NCI-H524 (cell line): ENCODE results near the gene APC.

Experiments used
- DNase-seq, 2 experiments: peaks; one replicate each; lab custom pipeline; 2025; lab: John Stamatoyannopoulos, UW

Gene APC

DNA sequence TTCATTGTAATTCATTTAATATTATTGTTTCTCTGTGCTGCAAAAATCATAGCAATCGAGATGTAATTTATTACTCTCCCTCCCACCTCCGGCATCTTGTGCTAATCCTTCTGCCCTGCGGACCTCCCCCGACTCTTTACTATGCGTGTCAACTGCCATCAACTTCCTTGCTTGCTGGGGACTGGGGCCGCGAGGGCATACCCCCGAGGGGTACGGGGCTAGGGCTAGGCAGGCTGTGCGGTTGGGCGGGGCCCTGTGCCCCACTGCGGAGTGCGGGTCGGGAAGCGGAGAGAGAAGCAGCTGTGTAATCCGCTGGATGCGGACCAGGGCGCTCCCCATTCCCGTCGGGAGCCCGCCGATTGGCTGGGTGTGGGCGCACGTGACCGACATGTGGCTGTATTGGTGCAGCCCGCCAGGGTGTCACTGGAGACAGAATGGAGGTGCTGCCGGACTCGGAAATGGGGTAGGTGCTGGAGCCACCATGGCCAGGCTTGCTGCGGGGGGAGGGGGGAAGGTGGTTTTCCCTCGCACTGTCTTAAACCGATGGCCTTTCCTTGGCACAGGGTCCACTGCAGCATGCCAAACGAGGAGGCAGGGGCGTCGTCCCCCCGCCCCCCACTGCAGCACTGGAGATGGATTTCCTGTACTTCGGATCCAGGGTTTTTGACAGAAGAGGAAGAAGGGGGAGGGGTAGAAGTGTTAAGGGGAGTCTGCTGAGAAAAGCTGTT, at the start of gene APC:
APC (plus strand) TSS at position 423 of the 728 bp plus-strand sequence. CDS start 17,006 bp downstream, outside the sequence.
- peak; percentile 86 to 90 for DNase-seq

DNA sequence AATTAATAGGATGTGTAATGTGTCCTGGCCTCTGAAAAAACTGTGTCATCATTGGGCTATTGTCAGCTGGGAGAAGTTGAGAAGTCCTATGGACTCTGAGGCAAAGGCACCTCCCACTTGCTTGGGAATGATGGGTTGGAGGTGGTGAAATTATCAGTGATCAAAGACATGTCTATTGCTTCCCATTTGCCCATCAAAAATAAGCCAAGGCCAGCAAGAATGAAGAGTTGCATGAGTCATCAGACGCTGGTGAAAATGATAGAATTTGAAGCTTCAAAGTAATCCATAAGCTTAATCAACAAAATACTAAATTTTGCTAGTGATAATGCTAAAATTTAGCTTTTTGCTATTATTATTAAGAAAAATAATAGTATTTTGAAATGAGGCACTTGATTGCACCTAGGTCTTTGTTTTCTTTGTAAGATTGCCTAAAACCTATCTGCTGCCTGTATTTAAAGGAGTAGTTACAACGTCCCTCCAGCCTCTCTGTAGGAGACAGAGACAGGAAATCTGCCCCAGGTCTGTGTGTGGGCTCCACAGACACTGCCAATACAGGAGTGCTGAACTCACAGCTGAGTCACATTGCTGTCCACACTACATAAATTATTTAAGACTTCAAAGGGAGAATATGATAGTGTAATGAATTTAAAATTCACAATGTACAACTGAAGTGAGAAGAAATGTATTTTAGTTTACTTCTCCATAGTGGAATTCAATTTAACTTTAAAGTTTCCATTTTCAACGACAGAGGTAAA, 48.4 kb upstream of the APC start:
- no peak for DNase-seq

DNA sequence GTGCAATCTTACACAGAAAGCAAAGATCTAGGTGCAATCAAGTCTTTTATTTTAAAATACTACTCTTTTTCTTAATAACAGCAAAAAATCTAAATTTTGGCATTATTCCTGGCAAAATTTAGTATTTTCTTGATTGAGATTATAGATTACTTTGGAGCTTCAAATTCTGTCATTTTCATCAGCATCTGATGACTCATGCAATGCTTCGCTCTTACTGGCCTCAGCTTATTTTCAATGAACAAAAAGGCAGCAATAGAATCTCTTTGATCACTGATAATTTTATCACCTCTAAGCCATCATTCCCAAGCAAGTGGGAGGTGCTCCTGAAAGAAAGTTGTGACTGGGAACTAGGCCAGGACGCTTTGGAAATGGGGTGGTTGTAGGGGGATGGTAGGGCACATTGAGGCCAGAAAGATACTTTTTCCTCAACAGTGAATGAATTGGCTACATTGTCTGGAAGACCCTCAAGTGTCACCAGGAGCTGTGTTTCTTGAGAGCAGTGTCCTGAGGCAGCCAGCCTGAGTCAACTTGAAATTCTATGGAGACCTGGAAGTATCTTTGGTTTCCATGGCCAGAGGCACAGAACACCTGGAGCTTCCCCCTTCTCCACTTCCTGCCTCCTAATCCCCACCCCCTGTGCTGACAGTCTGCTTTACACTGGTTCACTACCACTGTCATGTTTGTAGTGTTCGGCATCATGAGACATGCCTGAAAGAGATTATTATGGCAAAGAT, 46.9 kb upstream of the APC start:
- DNase-seq: no peak

- DNase-seq: no peak
Measured at GRCh38 chr5:112691339-112691680, 46.4 kb upstream of the APC start.

DNA sequence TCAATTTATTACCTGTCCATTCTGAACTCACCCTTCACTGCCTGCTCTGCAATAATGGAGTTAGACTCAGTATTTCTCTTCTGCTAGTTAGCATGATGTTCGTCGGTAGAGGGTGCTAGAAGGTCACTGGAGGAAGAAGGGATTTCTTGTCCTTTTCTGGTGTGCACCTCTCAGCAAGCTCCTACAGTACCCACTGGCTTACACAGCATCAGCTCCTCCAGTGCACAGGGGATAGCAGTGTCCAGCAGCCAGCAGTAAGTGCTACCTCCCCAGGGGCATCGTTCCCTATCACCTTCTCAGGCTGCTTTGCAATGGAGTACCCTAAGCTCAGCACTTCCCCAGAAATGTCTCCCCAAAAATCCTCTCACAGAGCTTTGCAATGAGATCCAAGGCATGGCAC, 45.9 kb upstream of the APC start:
- DNase-seq: no peak

DNA sequence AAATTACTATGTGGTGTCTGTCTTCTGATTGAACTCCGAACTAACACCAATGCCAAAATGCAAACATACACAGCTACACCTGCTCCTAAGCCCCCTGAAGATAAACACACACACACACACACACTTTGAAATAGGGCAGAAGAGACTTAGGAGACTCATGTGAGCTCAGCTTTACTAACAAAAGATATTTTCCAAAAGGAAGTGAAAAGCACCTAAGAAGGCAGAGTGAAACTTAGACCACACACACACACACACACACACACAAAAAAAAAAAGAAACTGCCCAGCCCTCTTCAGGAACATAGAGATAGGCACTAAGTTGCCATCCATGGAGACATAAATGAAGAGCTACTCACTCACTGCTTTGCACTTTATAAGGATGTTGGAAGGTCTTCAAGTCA, 45.2 kb upstream of the APC start:
- no peak for DNase-seq

DNA sequence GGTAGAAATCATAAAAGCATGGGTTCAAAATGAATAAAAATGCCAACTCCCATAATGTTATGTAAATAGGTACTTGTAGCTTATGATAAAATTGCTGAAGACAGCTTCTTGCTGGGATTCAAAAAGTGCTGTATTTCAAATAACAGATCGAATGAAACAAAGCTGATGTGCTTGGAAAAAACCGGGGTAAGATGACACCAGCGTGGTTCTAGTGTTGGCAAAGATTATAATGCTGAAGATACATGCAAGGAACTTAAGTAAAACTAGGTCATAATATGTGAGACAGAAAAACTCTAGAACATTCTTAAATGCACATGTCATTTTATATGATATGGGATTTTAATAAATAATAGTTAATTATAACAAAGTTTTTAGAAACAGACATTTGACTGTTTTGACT, 44.4 kb upstream of the APC start:
- no peak for DNase-seq

DNA sequence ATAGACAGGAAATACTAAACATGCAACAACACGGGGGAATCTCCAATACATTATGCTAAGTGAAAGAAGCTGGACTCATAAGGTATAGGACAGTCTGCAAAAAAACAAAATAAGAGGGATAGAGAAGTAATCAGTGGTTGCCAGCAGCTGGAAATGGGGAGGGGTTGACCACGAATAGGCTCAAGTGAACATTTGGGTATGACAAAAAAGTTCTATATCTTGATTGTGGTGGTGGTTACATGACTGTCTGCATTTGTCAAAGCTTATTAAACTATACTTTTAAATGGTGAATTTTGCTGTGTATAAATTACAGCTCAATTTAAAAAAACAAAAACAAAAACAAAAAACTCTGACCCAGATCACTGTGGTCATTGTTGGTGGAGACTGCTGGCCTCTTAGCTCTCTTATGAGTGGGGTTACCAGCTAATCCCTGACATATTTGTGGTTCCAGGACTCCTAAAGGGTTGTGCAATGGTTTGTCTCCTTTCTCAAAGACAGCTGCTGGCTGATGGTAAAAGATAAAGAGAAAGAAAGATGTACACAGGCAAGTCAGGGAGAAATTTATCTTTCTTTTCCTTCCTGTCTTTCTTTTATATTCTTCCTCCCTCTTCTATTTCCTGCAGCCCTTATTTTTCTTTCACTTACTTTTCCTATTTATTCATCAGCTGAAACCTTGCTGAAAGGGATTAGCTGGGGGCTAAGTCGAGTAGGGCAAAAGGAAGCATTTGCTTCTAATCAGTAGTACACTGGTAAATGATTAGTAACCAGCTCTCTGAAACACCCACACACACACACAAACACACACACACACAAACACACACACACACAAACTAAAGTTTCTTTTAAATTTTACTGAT, 42.6 kb upstream of the APC start:
- DNase-seq: peak in 1 of 2 experiments; percentile 1

GRCh38 chr5:112696786-112697185, 40.9 kb upstream of the APC start:
- DNase-seq: peak; percentile 75 to 82

DNA sequence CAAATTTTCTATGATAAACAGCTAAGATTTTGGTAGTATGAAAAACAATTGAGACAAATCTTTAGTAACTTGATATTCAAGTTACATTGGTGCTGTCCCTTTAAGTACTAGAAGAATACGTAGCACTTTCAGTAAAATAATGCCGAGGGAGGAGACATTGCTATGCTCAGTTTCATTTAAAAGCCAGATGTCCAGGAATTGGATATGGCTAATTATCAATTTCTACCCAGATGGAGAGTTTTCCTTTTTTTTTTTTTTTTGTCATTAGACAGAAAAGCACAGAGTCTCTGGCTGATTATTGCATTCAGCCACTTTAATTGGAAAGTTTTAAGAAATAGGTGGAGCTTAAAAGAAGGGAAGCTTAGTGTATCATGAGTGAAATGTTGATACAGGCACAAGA, 40.4 kb upstream of the APC start:
- DNase-seq: peak; percentile 53 to 85

DNA sequence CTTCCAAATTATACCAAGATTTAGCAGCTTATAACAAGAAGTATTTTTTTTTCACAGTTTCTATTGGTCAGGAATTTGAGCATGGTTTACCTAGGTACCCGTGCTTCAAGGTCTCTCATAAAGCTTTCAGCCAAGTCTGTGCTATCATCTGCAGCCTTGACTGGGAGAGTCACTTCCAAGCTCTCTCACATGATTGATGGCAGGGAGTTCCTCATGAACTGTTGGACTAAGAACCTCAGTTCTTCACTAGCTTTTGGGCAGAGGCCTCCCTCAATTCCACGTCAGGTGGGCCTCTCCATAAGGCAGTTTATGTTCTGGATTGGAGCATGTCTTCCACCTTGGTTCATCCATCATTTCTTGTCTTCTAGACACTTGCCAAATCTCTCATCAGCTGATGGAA, 39.9 kb upstream of the APC start:
- DNase-seq: no peak

DNA sequence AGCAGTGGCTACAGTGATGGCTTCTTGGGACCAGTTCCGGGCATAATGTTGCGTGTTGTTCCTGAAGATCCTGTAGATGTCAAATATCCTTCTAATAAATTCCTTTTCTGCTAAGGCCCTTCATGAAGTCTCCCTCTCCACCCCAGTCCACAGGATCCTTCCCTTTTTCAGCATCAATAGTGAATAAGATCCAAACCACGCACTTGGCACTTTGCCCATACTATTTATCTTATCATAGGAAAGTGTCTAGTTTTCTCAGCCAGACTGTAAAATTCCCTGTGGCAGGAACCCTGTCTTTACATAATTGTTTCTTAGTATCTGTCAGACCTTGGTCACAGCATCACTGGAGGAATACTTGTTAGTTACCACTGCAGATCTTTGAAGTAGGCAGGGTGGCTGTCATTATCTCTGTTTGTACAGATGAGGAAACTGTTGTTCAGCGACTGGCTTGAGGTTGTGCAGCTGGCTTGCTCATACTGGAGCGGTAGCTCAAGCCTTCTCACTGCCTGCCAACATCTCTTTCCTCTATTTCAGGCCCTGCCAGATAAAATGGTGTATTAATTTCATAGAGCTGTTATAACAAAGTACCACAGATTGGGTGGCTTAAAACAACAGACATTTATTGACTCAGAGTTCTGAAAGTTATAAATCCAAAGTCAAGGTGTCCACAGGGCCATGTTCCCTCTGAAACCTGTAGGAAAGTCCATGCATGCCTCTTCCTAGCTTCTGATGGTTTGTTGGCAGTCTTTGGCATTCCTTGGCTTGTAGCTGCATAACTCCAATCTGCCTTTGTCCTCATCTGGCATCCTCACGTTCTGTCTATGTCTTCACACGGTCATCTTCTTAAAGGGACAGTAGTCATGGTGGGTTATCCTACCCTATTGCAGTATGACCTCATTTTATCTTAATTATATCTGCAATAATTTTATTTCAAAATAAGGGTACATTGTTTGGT, 33.5 kb upstream of the APC start:
- no peak for DNase-seq

DNA sequence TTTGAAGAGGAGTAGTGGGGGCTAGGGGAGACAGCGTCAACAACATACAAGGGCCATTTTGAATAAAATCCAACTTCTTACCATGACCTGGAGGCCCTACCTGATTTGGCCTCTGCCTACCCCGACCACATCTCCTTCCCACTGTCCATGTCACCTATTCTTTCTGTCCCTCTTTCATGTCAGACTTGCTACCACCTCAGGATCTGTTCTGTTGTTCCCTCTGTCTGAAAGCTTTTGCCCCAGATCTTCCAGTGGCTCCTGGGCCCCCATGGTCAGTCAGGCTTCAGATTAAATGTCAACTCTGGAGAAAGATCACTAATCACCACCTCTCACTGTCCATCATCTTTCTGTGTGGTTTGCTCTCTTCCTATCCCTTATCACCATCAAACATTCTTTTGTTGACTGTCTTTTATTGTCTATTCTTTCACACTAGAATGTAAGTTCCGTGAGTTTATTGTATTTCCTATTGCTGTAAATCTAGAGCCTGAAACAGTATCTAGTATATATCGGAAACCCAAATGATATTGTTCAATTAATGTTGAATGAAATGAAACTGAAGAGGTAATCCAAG, 31.2 kb upstream of the APC start:
- no peak for DNase-seq

GRCh38 chr5:112707187-112708102, 30.2 kb upstream of the APC start:
- peak; percentile 95 to 99 for DNase-seq

DNA sequence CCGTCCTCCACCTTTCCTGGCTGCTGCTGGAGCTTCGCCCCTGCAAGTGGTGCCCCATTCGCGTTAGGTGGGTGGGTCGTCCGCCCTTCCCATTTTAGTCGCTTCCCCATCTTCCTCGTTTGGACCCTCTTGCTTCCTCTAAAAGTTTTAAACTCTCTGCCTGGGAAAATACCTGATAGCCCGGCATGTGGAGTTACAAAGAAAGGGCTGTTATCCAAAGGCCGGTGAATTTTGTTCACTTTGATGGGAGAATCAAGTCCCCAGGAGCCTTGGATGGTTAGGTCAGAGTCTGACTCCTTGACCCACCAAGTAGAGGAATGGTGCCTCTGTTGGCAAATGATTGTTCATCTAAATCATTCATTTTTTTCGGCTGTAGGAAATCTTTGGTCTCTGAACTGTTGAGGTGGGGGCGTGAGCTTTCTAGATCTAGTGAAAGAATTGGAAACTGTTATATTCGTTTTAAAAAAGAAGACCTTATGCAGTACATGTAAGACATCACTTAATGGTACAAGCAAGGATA, 29.5 kb upstream of the APC start:
- DNase-seq: peak in 1 of 2 experiments; percentile 42

GRCh38 chr5:112709416-112709815, 28.3 kb upstream of the APC start:
- DNase-seq: no peak

DNA sequence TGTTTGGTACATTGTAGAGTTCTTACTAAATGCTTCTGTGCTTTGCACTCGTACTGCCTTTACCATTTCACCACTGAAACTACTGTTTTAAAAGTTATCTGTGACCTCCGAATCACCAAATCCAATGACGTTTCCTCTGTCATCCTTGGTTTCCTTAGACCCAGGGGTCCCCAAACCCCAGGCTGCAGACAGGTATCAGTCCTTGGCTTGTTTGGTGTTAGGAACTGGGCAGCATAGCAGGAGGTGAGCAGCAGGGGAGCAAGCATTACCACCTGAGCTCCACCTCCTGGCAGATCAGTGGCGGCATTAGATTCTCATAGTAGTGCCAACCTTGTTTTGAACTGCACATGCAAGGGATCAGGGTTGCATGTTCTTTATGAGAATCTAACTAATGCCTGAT, 26.8 kb upstream of the APC start:
- DNase-seq: no peak

- DNase-seq: no peak
Measured at GRCh38 chr5:112711436-112711835, 26.2 kb upstream of the APC start.

- DNase-seq: no peak
Measured at GRCh38 chr5:112713206-112713605, 24.5 kb upstream of the APC start.
